Epithelial cell of esophagus (primary cell): ENCODE results near the gene TAS1R1.
A peak's percentile ranks its signal among the peaks of the same experiment; 100 is the strongest.

Experiments
- DNase-seq: peaks from one replicate; pipeline ENCODE4 v3.0.0; 2010; ENCODE audit warnings: low read depth
- H3K4me3 ChIP-seq: 2 replicates; pipeline ENCODE4 v1.5.1; 2011; ENCODE audit warnings: mild to moderate bottlenecking, low read length, control low read depth
- CTCF ChIP-seq: IDR thresholded peaks from 2 replicates; pipeline ENCODE4 v1.5.1; 2011; ENCODE audit warnings: low read depth, mild to moderate bottlenecking, low read length, control low read depth, inconsistent platforms; ENCODE audit not compliant: insufficient read depth; ENCODE audit errors: missing control alignments

TAS1R1 gene

DNA sequence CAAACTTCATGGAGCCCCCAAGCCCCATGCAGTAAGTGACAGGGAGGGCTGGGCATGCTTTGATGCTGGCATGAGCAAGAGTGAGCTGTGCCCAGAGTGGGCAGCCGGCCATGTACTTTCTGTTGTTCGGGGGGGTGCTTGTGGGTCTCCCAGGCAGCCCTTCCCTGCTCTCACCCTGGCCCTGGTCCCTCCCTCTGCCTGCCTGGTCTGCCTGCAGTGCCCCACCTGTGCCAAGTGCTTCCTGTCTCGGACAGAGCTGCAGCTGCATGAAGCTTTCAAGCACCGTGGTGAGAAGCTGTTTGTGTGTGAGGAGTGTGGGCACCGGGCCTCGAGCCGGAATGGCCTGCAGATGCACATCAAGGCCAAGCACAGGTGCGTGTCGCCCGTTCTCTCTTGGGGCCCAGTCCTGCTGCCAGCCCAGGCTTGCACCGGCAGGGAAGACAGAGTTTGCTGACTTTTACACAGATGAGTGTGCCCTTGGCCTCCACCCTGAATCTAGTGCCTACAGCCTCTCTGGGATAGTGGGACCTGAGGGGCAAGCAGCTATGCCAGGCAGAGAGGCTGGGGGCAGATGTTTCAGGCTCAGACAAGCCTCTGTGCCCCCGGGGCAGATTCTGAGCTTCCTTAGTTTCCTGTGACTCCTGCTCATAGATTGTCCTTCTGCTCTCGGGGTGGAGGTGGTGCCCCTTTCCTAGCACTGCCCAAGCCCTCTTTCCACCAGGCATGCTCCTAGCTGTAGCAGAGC, 32.3 kb downstream of the TAS1R1 start:
- DNase-seq, result peak; percentile 50
- no peak overlapping the region for H3K4me3 ChIP-seq
- TF ChIP-seq CTCF, result no peak

DNA sequence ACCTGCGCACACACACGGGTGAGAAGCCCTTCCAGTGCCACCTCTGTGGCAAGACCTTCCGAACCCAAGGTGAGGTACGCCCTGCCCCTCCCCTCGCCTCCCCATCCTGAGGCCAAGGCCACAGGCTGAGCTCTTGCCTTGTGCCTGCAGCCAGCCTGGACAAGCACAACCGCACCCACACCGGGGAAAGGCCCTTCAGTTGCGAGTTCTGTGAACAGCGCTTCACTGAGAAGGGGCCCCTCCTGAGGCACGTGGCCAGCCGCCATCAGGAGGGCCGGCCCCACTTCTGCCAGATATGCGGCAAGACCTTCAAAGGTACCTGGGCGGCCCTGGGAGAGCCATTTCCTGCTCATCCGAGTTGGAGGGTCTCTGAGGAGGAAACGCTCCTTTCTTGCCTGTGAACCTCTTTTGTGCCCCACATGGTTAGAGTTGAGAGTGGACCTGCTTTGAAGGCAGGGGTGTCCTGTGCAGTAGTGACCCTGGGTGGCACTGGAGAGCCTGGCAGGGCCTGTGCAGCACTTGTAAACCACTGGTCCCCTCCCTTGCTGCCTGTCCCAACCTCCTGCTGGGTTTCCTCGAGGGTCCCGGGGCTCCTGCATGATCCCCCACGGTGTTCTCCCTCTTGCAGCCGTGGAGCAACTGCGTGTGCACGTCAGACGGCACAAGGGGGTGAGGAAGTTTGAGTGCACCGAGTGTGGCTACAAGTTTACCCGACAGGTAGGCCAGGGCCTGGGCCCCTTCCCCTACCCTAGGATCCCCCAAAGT, 33.2 kb downstream of the TAS1R1 start:
- no peak for TF ChIP-seq CTCF
- DNase-seq, result peak; percentile 58
- H3K4me3 ChIP-seq, result no peak overlapping the region

DNA sequence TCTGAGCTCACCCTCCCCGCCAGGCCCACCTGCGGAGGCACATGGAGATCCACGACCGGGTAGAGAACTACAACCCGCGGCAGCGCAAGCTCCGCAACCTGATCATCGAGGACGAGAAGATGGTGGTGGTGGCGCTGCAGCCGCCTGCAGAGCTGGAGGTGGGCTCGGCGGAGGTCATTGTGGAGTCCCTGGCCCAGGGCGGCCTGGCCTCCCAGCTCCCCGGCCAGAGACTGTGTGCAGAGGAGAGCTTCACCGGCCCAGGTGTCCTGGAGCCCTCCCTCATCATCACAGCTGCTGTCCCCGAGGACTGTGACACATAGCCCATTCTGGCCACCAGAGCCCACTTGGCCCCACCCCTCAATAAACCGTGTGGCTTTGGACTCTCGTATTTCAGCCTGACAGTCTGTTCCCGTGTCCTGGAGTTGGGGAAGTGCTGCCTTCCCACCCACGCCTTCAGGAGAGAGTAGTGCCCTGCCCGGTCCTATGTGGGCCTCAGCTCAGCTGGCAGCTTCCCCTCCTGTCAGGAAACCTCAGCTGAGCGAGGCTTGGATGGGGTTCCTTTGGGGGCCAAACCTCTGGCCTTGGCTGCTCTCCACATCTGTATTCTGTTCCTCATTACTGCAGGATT, 33.9 kb downstream of the TAS1R1 start:
- TF ChIP-seq CTCF, result no peak
- DNase-seq, result no peak
- no peak overlapping the region for H3K4me3 ChIP-seq

DNA sequence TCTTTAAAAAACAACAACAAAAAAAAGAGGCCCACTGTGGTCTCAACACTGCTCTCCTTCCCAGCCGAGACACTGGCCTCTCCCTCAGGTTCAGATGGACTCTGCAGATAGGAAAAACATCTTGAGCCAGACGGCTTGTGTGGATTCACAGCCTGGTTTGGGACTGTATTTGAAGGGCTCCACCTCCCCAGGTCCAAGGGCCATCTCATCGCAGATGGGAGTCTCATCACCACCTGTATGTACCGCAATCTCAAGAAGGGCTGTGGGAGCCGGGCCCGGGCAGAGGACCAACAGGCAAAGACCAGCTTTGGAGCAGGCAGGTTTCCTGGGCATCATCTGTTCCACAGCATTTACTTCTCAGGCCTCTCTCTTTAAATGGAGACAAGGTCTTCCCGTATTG, 34.9 kb downstream of the TAS1R1 start:
- H3K4me3 ChIP-seq, result no peak overlapping the region
- TF ChIP-seq CTCF, result no peak
- no peak for DNase-seq

DNA sequence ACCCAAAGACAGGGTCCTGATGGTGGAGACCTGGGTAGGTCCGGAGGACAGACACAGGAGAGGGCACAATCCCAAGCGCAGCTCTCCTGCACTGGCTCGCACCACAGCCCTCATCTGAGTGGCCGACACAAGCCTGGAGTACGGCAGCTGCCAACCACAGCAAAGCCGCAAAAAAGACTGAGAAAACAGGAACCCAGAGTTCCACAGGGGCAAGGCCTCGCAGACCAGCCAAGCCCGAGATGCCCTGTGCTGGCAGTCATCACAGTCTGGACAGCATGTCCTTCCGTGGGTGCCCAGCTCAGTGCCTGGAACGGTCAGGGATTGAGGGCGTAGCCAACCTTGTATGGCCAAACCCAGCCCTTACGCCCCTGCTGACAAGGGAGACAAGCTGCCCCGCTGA, 36.1 kb downstream of the TAS1R1 start:
- no peak overlapping the region for H3K4me3 ChIP-seq
- no peak for DNase-seq
- no peak for TF ChIP-seq CTCF

DNA sequence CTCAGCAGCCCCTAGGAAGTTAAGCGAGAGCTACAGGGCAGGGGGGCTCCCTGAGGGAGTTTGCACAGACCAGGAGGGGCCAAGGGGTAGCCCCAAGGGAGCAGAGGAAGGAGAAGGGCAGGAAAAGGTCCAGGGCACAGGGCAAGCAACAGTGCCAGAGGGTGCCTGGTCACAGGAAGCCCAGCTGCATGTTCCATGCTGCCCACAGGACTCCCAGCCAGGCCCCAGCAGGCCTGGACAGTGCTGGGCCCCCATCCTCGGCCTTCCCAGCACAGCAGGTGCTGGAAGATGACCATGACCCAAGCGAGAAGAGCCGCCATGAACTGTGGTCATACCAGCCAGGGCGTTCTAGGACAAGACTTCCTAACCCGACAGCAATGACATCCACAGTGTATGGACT, 36.5 kb downstream of the TAS1R1 start:
- no peak overlapping the region for H3K4me3 ChIP-seq
- no peak for TF ChIP-seq CTCF
- DNase-seq, result no peak
